ENCODE results near the gene CDK4. TPM values are rescaled to one million over a fixed set of nuclear protein-coding genes. Genes with fewer than 3 reads are reported as not detected.

CDK4 gene
- total and polyA plus RNA-seq, 2 of the 13 experiments (the other 11 are each of a cell fraction or from before 2014, with no cell fraction given), result 191 to 209 TPM

GRCh38 chr12:57772429-57773322, 20.6 kb upstream of the CDK4 start, which contains the start of gene EEF1AKMT3 (continued):
- peak; percentile 87 for TF ChIP-seq ZNF770 (CRISPR knock-in tag; IDR thresholded peaks at IDR 0.05)
- TF ChIP-seq KLF11 (CRISPR knock-in tag; IDR thresholded peaks at IDR 0.05), result no peak
- TF ChIP-seq TFAP4 (IDR thresholded peaks at IDR 0.05; ENCODE audit: borderline replicate concordance, low read depth), result no peak
- TF ChIP-seq NFE2L2 (IDR thresholded peaks at IDR 0.05; ENCODE audit: low read length), result no peak
- TF ChIP-seq ZNF652 (CRISPR knock-in tag; IDR thresholded peaks at IDR 0.05; ENCODE audit: borderline replicate concordance, low read depth), result no peak
- no peak for TF ChIP-seq RCOR2 (CRISPR knock-in tag; IDR thresholded peaks at IDR 0.05)
- TF ChIP-seq ZSCAN22 (CRISPR knock-in tag; IDR thresholded peaks at IDR 0.05), result no peak
- TF ChIP-seq SNAI1 (CRISPR knock-in tag; IDR thresholded peaks at IDR 0.05; ENCODE audit: borderline replicate concordance), result peak; percentile 61; the same call in 1 of the 2 replicates
- TF ChIP-seq ZNF3 (CRISPR knock-in tag; IDR thresholded peaks at IDR 0.05), result no peak
- TF ChIP-seq KLF15 (CRISPR knock-in tag; IDR thresholded peaks at IDR 0.05; ENCODE audit: borderline replicate concordance), result 0 out of 2 replicates have a peak, but pooled peaks have one; percentile 48
- 0 out of 2 replicates have a peak, but pooled peaks have one; percentile 10 for TF ChIP-seq ZBTB4 (CRISPR knock-in tag; IDR thresholded peaks at IDR 0.05; ENCODE audit: borderline replicate concordance)
- TF ChIP-seq ZNF766 (CRISPR knock-in tag; IDR thresholded peaks at IDR 0.05; ENCODE audit: borderline replicate concordance), result peak; percentile 46; the same call in 1 of the 2 replicates
- peak; percentile 30; the same call in 1 of the 2 replicates for TF ChIP-seq MYC (CRISPR knock-in tag; IDR thresholded peaks at IDR 0.05; ENCODE audit: borderline replicate concordance)
- peak; percentile 55; the same call in 1 of the 2 replicates for TF ChIP-seq GLI4 (CRISPR knock-in tag; IDR thresholded peaks at IDR 0.05; ENCODE audit: borderline replicate concordance)
- peak; percentile 60 for TF ChIP-seq ZNF333 (CRISPR knock-in tag; IDR thresholded peaks at IDR 0.05; ENCODE audit: borderline replicate concordance)
- no peak for TF ChIP-seq BRCA1 (CRISPR knock-in tag; IDR thresholded peaks at IDR 0.05)
- 0 out of 2 replicates have a peak, but pooled peaks have one; percentile 45 for TF ChIP-seq ZNF776 (CRISPR knock-in tag; IDR thresholded peaks at IDR 0.05)
- 0 out of 2 replicates have a peak, but pooled peaks have one; percentile 4 for TF ChIP-seq DRAP1 (CRISPR knock-in tag; IDR thresholded peaks at IDR 0.05)
- 0 out of 2 replicates have a peak, but pooled peaks have one; percentile 2 for TF ChIP-seq FOSL2 (CRISPR knock-in tag; IDR thresholded peaks at IDR 0.05)
- TF ChIP-seq MED1 (CRISPR knock-in tag; IDR thresholded peaks at IDR 0.05), result peak; percentile 25; the same call in 1 of the 2 replicates
- no peak for TF ChIP-seq FOXP1 (IDR thresholded peaks at IDR 0.05)
- TF ChIP-seq FOXP1 (CRISPR knock-in tag; IDR thresholded peaks at IDR 0.05), result no peak
- TF ChIP-seq KDM2A (CRISPR knock-in tag; IDR thresholded peaks at IDR 0.05; ENCODE audit: borderline replicate concordance, low read depth), result 0 out of 2 replicates have a peak, but pooled peaks have one; percentile 20
